Chondrocyte (in vitro differentiated cells): ENCODE measurements around the gene CCIN. TPM values are rescaled to one million over a fixed set of nuclear protein-coding genes. Genes with fewer than 3 reads are reported as not detected.

Experiments
- DNase-seq: peaks from one replicate; pipeline ENCODE4 v3.0.0; 2021; ENCODE audit warnings: mixed read lengths, low spot score
- H3K27ac Mint-ChIP-seq: one replicate; pipeline ENCODE4 v1.8.0; 2021; ENCODE audit warnings: mild to moderate bottlenecking, moderate library complexity, mixed read lengths; ENCODE audit not compliant: unreplicated experiment
- H3K27me3 Mint-ChIP-seq: 2 replicates; pipeline ENCODE4 v1.8.0; 2021; ENCODE audit warnings: low read depth, mixed read lengths
- H3K36me3 Mint-ChIP-seq: 2 replicates; pipeline ENCODE4 v1.8.0; 2021; ENCODE audit warnings: low read depth, mixed read lengths
- H3K4me1 Mint-ChIP-seq: 2 replicates; pipeline ENCODE4 v1.8.0; 2021; ENCODE audit warnings: low read depth, mild to moderate bottlenecking, mixed read lengths
- H3K4me3 Mint-ChIP-seq: one replicate; pipeline ENCODE4 v1.8.0; 2021; ENCODE audit warnings: mild to moderate bottlenecking, moderate library complexity, mixed read lengths; ENCODE audit not compliant: unreplicated experiment
- H3K9me3 Mint-ChIP-seq: 2 replicates; pipeline ENCODE4 v1.8.0; 2021; ENCODE audit warnings: low read depth, mixed read lengths
- CTCF ChIP-seq: fragments of 200-600 bp; sonication (generic); IDR thresholded peaks from 2 replicates; pipeline ENCODE4 v1.5.0; 2021; ENCODE audit warnings: antibody characterized with exemption, mild to moderate bottlenecking, moderate library complexity
- total RNA-seq: library from RNA; stranded (reverse); gene quantifications from 3 replicates; pipeline ENCODE4 v1.2.1, GENCODE V29; 2021

CCIN gene
- total RNA-seq, 1 donor from 2014 or later: 2.4 TPM

DNA sequence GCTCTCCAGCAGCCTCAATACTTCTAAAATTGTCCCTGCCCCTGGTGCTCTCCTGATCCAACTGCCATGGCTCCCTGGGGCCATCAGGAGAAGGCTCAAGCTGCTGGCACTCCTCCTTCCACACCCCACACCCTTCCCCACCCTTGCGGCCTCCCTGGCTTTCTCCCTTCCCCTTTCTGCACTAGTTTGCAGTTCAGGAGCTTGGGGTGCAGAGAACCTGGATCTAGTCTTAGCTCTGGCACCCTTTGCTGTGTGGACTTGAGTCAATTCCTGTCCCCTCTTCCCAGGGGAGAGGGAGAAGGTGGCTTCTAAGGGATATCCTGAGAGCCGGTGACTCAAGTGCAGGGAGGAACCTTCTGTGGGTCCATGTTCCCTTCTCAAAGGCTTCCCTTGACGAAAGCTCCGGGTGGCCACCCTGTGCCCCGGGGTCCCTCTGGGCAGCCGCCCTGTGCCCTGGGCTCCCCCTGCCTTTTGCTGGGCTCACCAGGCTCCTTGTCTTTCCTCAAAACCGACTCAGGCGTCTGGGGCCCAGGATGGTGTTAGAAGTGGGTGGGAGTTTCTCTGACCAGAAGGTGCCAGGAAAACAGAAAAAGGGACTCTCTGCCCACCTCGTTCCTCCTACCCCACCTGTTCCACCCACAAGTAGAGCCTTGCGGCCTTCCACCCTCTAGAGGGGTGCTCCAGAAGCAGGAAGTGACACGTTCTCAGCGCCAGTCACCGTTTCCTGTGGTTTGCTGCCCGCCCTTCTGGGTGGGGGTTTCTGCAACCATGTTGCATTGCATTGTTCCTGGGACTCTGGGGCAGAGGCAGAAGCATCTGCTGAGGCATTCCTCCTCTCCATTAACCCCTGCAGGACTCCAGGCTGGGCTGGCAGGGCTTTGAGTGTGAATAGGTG lies 17.6 kb upstream of the CCIN start:
- no peak for DNase-seq
- no peaks in the 10 kb centered on the region for H3K9me3 Mint-ChIP-seq
- no peak overlapping the region for H3K4me3 Mint-ChIP-seq
- H3K27ac Mint-ChIP-seq: peak overlapping the region; percentile 92
- no peak for TF ChIP-seq CTCF
- peaks cover 10% of the 10 kb centered on the region for H3K36me3 Mint-ChIP-seq
- peaks cover 74% of the 10 kb centered on the region for H3K4me1 Mint-ChIP-seq
- H3K27me3 Mint-ChIP-seq: no peaks in the 10 kb centered on the region

GRCh38 chr9:36152741-36153438 lies 16.3 kb upstream of the CCIN start:
- no peak for TF ChIP-seq CTCF
- peak; percentile 15 for DNase-seq
- no peaks in the 10 kb centered on the region for H3K9me3 Mint-ChIP-seq
- peak overlapping the region; percentile 80 for H3K27ac Mint-ChIP-seq
- H3K4me1 Mint-ChIP-seq: peaks cover 65% of the 10 kb centered on the region
- H3K4me3 Mint-ChIP-seq: no peak overlapping the region
- H3K36me3 Mint-ChIP-seq: peaks cover 10% of the 10 kb centered on the region
- H3K27me3 Mint-ChIP-seq: no peaks in the 10 kb centered on the region

DNA sequence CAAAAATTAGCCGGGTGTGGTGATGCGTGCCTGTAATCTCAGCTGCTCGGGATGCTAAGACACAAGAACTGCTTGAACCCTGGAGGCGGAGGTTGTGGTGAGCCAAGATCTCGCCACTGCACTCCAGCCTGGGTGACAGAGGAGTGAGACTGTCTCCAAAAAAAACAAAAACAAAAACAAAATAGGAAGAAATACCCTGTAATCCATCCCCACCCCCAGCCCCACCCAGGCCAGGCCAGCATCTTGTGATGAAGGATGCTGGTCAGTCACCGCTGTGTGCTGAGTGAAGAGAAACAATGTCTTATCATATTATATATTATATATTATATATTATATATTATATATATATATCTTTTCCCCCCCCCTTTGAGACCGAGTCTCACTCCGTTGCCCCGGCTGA lies 15.4 kb upstream of the CCIN start:
- Mint-ChIP-seq H3K9me3 (no peaks in the 10 kb centered on the region), H3K27me3 (no peaks in the 10 kb centered on the region), H3K36me3 (peaks cover 16% of the 10 kb centered on the region), H3K4me3 (no peak overlapping the region), H3K4me1 (peaks cover 66% of the 10 kb centered on the region), H3K27ac (peak overlapping the region; percentile 97)
- peak; percentile 15 for DNase-seq
- TF ChIP-seq CTCF: no peak

DNA sequence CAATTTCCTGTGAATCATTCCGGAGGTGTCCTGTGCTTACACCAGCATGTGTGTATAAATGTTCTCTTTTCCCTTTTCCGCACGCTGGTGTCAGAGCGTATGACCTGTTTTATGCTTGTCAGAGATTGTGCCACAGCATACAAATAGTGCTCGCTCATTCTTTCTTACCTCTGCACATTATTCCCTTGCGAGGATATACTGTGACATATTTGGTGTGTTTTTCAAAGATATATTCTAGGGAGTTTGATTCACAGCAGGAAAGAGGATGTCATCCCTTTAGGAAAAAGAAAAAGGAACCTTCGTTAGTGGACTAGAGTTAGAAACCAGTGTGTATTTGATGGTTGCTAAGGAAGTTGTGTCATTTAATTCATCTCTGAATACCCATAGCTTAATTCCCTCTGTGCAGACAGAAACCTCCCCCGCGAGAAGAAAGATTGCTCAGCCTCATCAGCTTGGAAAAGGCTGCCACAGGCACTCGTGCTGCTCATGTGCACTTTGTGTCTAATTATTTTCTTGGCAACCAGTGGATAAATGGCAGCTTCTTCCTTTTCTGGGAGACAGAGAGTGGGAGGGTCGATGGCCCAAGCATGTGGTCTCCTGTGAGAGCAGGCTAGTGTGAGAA lies 14.7 kb upstream of the CCIN start:
- Mint-ChIP-seq H3K4me1 (peaks cover 66% of the 10 kb centered on the region), H3K27me3 (no peaks in the 10 kb centered on the region), H3K4me3 (peak overlapping the region; percentile 31), H3K9me3 (no peaks in the 10 kb centered on the region), H3K36me3 (peaks cover 17% of the 10 kb centered on the region), H3K27ac (peak overlapping the region; percentile 97)
- no peak for TF ChIP-seq CTCF
- no peak for DNase-seq

- Mint-ChIP-seq H3K9me3 (no peaks in the 10 kb centered on the region), H3K36me3 (peaks cover 19% of the 10 kb centered on the region), H3K4me3 (no peak overlapping the region), H3K27ac (no peak overlapping the region), H3K4me1 (peaks cover 61% of the 10 kb centered on the region), H3K27me3 (no peaks in the 10 kb centered on the region)
- no peak for TF ChIP-seq CTCF
- DNase-seq: peak; percentile 3
Observed at GRCh38 chr9:36156116-36156515, 13.1 kb upstream of the CCIN start.
